ENCODE measurements around the gene PAQR6.

PAQR6 gene

GRCh38 chr1:156193488-156194299 lies 54.2 kb downstream of the PAQR6 start, which contains the start of gene SLC25A44:
Gene SLC25A44 (plus strand): TSS chr1:156194104. CDS start chr1:156199848, 5,744 bp downstream.
- DNase-seq: peak; percentile 100
